T-helper 22 cell (primary cell): Measurements from ENCODE around the gene PTPMT1.
"Not testable (repeated sequence)": the region's sequence is repeated elsewhere in the genome, so short reads cannot be mapped to it uniquely, and the experiment has no call there.

Experiments
- DNase-seq: peaks from one replicate; pipeline ENCODE4 v3.0.0-alpha.2; 2020; ENCODE audit warnings: low read depth

Gene PTPMT1, protein sequence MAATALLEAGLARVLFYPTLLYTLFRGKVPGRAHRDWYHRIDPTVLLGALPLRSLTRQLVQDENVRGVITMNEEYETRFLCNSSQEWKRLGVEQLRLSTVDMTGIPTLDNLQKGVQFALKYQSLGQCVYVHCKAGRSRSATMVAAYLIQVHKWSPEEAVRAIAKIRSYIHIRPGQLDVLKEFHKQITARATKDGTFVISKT

DNA sequence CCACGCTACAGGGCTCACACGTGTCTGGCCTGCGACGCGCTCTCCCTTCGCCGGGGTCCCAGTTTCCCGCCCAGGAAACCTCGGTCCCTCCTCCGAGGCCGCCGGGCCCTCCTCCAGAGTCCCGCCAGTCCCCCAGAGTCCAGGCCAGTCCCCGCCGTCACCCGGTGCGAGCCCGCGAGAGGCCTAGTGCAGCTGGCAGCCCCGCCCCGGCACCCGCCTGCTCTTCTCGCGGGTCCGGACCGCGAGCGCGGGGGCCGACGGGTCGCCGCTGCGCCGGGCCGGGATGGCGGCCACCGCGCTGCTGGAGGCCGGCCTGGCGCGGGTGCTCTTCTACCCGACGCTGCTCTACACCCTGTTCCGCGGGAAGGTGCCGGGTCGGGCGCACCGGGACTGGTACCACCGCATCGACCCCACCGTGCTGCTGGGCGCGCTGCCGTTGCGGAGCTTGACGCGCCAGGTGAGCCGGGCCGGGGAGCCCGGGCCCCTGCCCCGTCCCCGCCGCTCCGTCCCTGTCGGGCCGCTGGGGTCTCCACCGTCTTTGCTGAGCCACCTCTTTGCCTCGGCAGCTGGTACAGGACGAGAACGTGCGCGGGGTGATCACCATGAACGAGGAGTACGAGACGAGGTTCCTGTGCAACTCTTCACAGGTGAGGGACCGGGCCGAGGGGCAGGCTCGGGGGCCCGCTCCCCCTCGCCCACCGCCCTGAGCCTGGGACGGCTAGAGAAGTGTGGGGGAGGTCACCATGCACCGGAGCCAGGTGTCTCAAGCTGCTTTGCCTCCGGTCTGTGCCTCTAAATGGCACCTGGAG lies at the start of gene PTPMT1:
Gene PTPMT1, plus strand, starts transcription at position 260 of the 809 bp plus-strand sequence. Its CDS starts 24 bp downstream, at position 284.
- peak; percentile 44 for DNase-seq

DNA sequence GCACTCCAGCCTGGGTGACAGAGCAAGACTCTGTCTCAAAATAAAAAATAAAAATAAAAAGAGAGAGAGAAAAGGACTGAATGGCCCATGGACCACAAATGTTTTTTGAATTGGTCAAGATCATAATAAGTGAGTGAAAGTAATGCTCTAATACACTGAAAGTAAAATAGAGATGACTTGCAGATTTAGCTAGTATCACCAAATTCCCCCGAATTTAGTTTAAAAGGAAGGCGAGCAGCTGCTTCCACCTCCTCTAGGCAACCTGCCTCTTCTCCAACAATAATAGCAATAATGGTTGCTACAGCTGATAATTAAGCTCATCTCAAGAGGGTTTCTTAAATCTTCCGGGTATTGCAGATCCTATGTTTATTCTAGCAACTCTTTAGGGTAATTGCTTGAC lies 49.2 kb upstream of the PTPMT1 start:
- no peak for DNase-seq

DNA sequence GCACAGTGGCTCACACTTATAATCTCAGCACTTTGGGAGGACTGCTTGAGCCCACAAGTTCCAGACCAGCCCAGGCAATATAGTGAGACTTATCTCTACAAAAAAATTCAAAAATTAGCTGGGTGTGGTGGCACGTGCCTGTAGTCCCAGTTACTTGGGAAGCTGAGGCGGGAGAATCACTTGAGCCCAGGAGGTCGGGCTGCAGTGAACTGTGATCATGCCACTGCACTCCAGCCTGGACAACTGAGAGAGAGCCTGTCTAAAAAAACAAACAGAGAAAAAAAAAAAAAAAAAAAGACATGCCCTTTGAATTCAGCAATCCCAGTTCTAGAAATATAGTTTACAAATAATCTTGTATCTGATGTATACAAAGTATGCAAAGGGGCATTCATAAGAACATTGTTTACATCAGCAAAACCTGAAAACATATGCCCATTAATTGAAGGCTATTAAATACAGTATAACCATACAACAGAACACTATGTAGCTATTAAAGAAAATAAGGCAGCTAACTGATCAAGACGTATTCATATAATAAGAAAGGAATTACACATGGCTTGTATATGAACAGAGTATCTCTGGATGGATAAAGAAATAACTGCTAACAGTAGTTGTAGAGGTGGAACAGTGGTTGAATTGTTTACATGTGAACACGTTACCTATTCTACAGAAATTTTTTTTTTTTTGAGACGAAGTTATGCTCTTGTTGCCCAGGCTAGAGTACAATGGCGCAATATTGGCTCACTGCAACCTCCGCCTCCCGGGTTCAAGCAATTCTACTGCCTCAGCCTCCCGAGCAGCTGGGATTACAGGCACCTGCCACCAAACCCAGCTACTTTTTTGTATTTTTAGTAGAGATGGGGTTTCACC lies 48.2 kb upstream of the PTPMT1 start:
- DNase-seq = no peak

DNA sequence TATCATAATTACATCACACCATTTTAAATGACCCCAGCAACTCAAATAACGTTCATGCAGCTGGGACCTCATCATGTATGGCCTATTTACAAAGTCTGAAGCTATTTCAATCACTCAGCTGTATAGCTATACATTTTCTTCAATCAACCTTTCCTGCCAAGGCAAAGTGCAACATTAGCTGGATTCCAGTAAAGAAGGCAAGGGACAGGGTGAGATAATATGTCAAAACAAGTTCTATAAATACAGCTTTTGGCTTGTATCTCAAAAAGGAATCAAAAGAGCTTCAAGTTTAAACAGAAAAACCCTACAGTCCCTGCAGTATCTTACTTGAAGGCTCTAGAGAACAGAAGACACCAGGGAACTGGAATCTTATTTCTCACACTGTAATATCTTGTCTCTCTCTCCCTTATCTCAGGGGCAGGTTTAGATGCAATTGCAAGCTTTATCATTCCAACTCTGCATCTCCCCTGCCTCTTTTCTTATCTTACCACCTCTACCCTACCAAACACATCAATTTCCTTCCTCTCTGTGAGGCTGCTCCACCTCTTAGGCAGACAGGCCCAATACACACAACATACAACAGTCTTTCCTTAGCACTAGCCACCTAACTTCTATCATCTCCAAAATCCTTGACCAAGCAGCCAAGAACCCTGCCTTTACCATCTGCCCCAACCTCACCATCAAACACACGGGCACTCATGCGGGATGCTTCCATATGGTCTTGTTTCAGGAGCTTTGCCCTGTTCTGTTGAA lies 47.0 kb upstream of the PTPMT1 start:
- DNase-seq = no peak

DNA sequence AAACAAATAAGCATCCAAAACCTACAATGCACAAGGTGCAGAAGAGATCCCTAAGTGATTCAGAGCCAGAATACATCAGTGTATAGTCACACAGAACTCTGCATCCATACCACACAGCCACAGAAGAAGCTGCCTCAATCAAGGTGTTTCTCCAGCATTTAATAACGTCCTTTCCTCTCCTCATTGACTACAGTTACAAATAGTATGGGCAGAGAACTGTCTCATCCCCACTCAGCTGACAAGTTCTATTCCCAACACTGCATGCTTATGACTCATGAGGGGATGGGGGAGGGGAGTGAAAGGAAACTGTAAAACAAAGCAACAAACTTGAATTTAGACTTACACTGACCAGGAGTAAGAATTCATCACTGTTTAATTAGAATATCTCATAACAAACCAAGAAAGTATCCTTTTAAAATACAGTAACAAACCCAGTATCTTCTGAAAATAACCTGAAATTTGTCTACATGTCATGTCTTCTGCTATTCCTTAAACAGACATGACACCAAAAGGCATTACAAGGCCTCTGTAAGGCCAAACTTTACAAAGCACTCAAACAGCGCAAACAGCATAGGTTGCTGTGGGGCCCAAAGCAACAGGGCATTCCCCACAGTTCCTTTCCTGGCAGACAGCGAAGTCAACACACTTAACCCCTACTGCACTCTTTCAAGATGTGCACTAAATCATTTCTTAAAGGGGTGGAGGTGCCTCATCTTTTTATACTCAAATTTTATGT lies 41.7 kb upstream of the PTPMT1 start:
- DNase-seq = no peak

DNA sequence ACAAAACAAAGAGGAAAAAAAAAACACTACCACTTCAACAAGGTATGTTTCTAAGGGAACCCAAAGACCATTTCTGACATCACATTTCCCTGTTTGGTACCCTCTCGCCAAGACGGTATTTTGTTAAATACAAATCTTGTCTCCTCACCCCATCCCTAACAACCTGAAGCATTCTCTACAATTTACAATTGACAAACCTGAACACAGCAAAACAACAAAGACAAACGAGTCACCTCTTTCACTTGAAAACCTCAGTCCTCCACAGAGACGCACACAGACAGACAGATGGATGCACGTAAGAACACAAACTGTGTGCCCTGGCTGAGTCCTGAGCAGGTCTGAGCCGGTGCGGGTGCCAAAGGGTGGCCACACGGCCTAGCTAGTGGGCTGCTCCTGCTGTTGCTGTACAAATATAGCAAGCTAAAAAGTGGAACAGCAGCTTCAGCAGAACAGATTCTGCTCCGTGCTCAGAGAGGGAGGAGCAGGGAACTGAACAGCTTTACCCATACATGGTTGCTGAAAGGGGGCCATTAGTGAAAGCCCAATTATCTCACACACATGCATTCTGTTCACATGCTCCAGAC lies 41.0 kb upstream of the PTPMT1 start:
- no peak for DNase-seq

DNA sequence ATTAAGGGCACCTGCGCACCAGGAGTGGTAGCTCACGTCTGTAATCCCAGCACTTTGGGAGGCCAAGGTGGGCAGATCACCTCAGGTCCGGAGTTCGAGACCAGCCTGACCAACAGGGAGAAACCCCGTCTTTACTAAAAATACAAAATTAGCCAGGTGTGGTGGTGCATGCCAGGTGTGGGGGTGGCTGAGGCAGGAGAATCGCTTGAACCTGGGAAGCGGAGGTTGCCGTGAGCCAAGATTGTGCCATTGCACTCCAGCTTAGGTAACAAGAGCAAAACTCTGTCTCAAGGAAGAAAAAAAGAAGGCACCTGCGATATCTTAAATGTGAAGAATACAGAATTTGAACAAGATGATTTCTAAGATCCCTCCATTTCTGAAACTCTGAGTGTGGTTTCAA lies 39.4 kb upstream of the PTPMT1 start:
- not testable (repeated sequence) for DNase-seq

DNA sequence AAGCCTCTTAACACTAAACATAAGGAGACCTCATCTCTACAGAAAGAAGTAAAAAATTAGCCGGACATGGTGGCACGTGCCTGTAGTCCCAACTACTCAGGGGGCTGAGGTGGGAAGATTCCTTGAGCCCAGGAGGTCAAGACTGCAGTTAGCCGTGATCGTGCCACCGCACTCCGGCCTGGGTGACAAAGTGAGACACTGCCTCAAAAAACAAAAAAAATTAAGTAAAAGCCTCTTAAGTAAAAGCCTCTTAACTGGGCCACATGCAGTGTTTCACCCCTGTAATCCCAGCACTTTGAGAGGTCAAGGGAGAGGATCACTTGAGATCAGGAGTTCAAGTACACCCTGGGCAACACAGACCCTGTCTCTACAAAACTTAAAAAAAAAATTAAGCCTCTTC lies 38.2 kb upstream of the PTPMT1 start:
- no peak for DNase-seq

DNA sequence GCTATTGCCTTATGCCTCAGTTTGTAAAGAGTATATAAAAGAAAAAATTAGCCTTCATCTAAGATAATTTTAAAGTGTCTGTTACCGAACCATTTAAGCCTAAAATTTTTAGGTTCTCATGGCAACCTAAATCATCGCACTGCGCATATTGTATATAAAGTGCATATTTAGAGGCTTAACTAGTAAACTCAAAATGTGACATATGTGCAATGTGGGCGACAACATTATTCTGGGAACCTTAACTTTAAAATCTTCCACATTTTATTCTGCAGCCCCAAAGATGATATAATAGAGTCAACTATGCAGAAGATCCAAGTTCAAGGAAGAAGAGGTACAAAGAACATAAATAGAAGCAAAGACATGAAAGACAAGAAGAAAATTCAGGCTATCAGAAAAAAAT lies 35.4 kb upstream of the PTPMT1 start:
- DNase-seq = no peak

DNA sequence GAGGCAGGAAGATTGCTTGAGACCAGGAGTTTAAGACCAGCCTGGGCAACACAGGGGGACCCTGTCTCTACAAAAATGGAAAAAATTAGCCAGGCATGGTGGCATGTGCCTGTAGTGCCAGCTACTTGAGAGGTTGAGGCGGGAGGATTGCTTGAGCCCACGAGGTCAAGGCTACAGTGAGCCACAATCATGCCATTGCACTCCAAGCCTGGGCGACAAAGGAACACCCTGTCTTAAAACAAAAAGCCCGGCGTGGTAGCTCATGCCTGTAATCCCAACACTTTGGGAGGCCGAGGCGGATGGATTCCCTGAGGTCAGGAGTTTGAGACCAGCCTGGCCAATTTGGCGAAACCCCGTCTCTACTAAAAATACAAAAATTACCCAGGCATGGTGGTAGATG lies 34.7 kb upstream of the PTPMT1 start:
- DNase-seq = not testable (repeated sequence)

DNA sequence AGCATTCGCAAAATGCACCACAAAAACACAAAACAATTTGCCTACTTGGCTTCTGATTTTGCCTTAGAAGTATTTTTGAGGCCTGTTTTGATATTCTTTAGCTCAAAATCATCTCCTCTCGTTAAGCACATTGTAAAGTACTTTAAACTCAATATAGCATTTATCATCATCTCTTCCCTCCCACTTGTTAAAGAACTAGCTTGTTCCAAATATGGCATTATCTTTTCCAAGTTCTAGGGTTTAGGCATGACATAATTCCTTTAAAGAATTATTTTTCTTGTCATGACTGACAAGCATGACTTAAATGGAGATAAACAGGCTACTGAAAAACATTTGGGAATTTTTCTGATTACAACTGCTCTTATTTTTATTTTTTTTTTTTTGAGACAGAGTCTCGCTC lies 33.7 kb upstream of the PTPMT1 start:
- no peak for DNase-seq

DNA sequence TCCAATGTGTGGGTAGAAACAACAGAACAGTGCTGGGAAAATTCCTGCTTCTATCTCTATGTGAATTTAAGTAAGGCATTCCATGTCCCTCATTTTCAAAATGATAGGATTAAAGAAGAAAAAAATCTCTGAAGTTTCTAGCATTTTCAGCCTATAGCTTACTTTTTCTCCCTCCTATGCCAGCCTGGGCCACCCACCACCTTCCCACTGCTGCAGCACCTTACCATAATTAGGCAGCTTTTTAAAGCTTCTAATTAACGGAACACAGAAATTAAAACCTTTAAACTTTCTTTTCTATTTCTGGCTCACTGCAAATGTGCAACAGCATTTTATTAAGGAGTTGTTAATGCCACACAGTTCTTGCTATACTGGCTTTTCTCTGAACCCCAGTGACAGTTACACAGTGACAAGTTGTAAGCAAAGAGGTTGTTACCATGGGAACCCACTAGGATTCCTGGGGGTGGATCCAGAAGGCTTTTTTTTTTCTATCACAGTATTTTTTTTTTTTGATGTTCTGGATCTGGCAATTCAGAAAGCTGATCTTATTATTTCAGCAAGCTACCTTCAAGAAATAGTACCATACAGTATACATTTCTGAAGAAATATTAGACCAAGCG lies 32.7 kb upstream of the PTPMT1 start:
- DNase-seq = no peak

DNA sequence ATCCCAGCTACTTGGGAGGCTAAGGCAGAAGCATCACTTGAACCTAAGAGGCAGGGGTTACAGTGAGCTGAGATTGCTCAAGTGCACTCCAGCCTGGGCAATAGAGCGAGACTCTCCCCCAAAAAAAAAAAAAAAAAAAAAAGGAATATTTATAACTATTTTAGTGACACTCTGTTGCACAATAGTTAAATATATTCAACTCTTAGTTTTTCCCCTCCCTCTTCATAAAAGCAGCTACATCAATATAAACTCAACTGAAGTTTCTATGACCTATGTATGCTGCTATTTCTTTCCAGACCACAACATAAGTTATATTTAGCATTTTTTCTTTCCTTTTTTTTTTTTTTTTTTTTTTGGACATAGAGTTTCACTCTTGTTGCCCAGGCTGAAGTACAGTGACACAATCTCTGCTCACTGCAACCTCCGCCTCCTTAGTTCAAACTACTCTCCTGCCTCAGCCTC lies 31.7 kb upstream of the PTPMT1 start:
- DNase-seq = no peak

DNA sequence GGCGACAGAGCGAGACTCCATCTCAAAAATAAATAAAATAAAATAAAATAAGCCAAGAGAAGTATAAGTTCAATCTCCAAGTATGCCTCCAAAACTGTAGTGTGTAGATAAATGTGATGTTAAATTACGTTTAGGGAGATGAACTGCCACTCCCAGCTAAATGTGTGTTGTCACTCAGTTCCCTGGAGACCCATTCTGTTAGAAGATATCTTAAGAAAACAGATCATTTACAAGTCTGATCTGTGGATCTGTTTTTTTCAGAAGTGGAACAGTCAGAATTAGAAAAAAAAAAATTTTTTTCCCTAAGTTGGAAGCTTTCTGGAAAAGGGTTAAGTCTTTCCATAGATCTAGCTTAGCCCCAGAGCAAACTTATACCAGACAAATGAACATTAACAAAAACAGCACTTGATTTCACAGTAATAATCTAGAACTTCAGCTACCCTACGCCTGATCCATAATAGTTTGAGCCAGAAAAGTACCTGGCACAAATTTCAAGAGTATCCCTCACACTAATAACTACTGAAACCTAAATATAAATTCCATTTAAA lies 30.6 kb upstream of the PTPMT1 start:
- DNase-seq = no peak

DNA sequence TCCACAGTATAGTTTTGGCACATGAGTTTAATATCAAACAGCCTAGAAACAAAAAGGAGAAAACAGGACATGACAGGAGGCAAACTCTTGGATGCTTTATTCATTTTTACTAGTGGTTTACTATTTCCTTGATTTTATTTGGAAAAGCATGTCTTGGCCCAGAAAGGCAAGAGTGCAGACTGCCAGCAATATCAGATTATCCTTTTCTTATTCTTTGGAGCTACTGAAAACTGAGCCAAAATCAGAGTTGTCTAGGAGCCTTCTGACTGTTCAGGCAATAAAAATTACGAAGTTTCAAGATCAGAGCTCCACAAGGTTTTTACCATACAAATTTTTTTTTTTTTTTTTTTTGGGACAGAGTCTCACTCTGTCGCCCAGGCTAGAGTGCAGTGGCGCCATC lies 28.5 kb upstream of the PTPMT1 start:
- no peak for DNase-seq

DNA sequence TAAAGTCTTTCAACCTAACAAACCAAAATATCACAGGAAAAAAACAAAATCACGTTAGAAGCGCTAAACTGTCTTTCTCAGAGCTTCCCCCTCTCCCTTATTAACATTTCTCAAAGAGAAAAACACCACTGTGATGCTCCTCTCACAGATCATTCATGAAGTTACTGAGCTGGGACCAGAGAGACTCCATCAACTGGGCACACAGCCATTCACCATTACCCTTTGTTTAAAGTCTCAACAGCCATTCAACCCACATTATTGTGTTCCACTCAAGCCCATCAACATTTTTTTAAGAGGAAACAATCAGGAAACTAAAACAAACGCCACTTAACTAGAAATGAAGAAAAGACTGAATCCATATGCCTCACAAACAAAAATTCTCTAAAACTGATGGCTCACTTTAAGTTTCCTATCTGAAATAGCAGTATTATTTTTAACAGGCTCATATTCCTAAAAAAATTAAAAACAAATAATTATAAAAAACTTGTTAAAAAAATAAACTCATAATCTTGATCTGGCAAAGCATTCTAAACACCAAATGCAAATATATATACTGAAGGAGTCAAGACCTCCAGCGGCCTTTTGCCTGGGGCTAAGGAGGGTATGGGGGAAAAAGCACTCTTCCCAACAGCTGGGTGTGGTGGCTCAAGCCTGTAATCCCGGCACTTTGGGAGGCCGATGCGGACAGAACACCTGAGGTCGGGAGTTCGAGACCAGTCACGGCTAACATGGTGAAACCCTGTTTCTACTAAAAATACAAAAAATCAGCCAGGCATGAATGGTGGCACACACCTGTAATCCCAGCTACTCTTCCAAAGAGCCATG lies 26.4 kb upstream of the PTPMT1 start:
- DNase-seq = no peak

DNA sequence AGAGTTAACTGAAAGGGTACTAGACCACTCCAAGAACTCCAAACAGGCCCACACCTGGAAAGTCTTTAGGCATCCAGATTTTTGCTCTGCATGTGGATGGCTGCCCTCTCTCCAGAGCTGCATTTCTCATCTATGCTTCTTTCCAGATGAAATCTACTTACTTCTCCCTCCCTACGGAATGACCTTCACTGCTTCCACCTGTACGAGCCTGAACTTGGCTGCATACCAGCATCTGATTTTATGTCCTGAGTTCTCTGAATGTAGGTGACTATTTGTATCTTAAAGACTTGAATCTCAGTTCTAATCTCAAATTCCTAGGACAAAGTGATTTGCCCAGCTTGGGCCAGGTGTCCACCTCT lies 25.7 kb upstream of the PTPMT1 start:
- DNase-seq = no peak

DNA sequence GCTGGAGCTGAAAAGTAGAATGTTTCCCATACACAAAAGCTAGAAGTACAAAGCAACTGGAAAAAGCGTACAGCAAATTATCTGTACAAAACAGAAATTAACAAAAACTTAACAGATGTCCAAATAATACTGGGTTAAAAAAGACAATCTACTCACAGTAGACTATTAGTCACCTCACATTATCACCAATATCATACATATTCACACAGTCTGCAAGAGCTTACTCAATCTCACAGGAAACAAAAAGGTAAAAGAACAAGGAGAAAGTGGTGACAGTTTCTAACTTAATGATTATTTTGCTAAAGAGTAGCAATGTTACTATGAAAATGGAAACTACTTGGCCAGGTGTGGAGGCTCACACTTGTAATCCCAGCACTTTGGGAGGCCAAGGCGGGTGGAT lies 24.3 kb upstream of the PTPMT1 start:
- no peak for DNase-seq

DNA sequence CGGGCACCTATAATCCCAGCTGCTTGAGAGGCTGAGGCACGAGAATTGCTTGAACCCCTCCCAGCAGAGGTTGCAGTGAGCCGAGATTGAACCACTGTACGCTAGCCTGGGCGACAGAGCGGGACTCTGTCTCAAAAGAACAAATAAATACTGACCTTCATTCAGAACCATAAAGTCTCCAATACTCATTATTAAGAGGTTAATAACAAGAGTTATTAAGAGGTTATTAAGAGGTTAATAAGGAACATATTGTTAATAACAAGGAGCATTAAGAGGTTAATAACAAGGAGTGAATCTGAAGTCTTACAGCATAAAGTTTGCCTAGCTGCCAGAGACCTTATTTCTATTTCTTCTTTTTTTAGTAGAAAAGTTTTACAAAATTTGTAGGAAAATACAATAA lies 20.1 kb upstream of the PTPMT1 start:
- no peak for DNase-seq
